Adrenal gland (tissue), 5 donors: ENCODE measurements around the gene PTK7.

Experiments
- CTCF ChIP-seq, 6 experiments: fragments of 450-650 bp in 4 of 6; fragments of 200-600 bp in 2 of 6; sonication (generic) in 1 of 6; IDR thresholded peaks; 1 replicate in 5 of 6; 2 replicates in 1 of 6; pipeline versions ENCODE4 v1.5.1 to v1.8.0; 2016 to 2021; ENCODE audit warnings: antibody characterized with exemption in 6 of 6, mild to moderate bottlenecking in 2 of 6, moderate library complexity in 1 of 6
- POLR2A ChIP-seq, 2 donors: fragments of 450-650 bp; IDR thresholded peaks; one replicate each; pipeline ENCODE4 v1.6.1; 2017; ENCODE audit warnings: antibody characterized with exemption in 2 of 2, mild to moderate bottlenecking in 2 of 2, moderate library complexity in 1 of 2
- donor health status: DM: no; HTN: no; CAD: no.

- TF ChIP-seq CTCF (IDR thresholded peaks at IDR 0.05) (no peak), POLR2A (IDR thresholded peaks at IDR 0.05) (no peak)
These were observed 103.1 kb downstream of the PTK7 start for GRCh38 chr6:43178951-43179830.
